HTR-8/SVneo (cell line): ENCODE measurements around the gene NEK6.

ENCODE experiments used
- DNase-seq: peaks from one replicate; pipeline ENCODE4 v3.0.0; 2011; ENCODE audit warnings: low spot score, mixed read lengths; ENCODE audit not compliant: insufficient read length
- FAIRE-seq: peaks from 2 replicates; lab custom pipeline; 2011; peaks lifted over from hg19 to GRCh38; lab: Jason Lieb, UNC

NEK6 gene

DNA sequence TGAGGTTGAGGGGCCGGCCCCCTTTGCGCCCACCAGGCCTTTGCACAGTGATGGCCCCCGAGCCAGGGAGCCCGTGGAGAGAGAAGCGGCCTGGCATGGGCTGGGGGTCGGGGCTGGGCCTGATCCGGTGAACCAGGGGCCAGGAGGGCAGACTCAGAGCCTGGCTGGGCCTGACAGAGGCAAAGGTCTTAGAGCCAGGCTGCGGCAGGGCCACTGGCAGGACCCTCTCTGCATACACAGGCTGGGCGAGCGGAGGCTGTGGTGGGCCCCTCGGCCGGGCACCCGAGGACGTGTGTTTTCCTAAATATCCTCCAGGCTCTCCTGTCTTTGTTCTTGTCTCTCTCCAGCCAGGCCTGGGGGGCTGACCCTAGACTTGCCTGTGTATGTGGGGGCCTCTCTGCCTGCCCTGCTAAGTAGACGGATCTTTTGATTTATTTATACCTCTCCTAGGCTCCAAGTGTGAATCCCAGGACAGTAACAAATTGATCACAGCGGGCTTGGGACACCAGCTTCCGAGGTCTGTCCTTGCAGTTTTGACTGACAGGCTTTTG is 933 bp downstream of the NEK6 start:
- FAIRE-seq, result no peak

DNA sequence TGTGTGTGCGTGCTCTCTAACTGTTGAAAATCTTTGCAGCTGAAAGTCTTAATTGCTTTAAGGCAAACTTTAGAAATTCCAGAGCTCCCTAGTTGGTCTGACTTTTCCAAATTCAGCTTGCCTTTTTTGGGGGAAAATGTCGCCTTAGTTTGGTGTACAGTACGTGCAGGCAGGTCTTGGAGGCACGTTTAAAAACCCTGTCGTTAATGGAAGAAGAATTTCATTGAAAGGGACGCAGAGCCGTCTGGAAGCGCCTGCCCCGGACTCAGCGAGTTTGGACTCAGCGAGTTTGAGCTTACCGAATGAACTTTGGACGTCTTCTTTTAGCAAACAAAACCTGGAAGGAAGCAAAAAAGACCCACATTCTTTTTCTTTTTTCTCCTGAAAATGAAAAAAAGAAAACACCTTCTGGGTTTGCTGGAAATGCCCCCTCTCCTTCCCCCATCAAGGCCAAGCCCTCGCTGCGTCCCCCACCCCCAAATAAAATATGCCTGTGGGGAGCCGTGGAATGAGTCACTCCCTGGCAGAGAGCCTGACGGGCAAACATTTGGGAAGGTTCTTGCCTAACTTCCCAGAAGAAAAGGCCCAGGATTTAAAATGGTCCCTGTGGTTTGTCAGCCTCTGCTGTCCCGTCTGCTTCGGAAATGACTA is 1.5 kb downstream of the NEK6 start:
- FAIRE-seq (no peak), DNase-seq (peak; percentile 61)

More for the DNA sequence above, 933 bp downstream of the NEK6 start:
- no peak for DNase-seq

DNA sequence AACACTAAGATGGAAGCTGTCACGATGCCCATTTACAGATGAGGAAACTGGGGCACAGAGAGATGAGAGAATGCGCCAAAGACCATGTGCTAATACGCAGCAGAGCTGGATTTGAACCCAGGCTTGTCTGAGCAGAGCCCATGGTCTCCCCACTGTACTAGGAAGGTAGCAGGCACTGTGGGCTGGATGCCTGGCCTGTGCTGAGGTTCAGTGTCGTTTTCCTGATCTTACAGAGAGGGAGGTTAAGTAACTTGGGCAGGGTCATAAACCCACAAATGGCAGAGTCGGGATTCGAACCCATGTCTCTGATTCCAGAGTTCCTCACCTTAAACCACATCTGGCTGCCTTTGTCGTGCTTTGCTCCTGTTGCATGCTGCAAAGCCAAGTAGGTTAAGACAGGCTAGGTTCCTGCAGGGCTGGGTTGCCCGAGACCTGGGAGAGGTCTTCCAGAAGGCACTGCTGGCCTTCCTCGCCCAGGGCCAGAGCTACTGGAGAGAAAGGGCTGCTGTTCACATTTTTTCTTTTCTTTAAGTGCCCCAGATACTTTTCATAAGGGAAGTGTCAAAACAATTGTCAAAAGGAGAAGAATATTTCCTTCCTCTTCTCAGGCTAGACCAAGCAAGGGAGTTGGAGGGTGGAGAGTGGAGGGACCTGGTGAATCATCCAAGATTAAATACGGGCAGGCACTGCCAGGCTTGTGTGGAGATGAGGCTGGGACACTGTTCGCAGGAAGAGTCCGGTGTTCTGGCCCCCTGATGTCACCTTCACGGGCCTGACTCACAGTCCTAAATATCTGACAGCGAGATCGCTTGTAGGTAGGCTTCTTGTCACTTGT is 3.2 kb downstream of the NEK6 start:
- FAIRE-seq (no peak), DNase-seq (no peak)

DNA sequence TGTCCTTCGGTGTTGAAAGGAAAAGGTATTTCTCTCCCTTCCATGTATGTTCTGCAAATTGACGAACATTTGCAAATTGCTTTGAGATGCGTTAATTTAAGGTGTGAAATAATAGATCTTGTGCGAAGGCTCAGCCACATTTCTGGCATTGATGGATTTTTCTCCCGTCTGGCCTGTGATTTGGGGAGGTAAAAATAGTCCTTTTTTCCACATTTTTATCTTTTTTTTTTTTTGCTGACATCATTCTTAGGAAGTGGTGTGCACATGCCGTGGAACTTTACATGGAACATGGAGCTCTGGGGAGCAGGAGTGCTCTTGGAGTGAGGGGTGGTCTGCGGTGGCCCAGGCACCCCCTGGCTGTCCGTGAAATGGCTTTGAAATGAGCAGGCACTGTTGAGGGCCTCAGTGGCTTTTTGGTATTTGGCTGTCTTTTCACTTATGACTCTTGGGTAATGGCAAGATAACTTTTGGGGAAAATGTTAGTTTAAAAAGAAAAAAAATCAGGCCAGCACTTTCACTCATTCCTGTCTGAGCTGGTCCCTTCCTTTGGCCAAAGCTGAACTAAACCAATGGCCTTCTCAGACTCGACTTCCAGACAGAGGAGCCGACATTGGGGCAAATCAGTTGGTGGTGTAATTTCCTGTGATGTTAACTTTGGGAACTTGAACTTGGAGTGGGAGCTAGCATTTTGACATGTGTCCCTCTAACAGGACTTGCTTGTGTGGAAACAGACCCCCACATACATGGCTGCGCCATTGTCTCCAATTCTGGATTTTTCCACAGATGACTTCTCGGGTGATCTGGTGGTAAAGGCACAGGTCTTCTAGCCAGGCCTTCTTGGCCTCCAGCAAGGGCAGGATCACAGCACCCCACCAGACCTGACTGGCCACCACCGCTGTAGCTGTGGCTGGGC is 4.2 kb downstream of the NEK6 start:
- no peak for DNase-seq
- FAIRE-seq, result no peak

DNA sequence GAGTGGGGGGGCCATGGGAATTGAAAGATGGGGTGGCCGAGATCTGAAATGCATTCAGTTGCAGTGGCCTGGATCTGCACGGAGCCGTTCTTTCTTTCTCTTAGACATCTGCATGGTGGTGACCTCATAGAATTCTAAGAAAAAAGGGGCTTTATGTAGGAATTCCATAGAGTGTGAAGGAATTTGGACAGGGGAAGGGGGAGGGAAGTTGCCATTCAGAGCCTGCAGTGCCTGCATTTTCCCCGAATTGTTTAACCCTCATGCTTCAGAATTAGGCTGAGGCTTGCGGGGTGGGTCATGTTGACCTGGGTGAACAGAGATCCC is 4.9 kb downstream of the NEK6 start:
- DNase-seq, result no peak
- no peak for FAIRE-seq

DNA sequence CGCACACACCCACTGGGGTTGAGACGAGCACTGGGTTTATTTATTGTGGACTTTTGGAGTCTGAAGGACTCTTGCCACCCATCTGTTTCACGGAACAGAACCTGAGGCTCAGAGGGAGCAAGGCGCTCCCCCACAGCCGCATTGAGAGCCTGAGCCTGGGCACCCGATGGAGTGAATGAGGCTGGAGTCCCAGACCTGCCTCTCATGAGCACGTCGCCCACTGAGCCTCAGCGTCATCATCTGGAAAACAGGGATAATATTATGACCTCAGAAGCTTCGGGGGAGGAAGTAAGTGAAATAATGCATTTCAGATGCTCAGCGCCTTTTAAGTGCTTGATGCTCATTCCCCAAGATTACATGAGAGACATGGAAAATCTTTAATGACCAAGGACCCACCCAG is 5.5 kb downstream of the NEK6 start:
- no peak for DNase-seq
- FAIRE-seq, result no peak

DNA sequence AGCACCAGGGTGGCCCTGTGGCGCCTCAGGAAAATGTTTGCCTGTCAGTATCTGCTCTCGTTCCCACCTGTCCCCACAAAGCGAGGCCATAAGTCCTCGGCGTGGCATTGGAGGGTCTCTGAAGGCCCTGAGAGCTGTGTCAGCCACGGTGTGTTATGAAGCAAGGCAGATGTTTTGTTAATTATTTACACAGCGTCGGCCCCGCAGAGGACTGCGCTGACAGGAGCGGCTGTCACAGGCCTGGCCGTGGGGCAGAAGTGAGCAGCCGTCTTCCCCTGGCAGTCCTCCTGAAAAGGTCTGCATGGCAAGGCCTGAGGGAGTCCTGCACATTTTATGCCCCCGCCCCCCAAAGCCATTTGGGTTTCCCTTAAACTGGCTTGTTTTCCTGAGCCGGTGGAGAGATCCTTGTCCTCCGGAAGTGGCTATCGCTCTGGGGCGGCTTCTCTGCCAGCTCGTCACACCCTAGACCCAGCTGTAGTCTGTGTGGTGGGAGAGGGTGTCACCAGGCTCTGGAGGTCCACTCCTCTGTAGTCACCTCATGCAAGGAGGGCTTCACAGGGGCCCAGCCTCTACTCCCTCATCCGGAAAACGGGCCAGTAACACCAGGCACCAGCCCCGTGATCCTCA is 6.2 kb downstream of the NEK6 start:
- no peak for DNase-seq
- no peak for FAIRE-seq

DNA sequence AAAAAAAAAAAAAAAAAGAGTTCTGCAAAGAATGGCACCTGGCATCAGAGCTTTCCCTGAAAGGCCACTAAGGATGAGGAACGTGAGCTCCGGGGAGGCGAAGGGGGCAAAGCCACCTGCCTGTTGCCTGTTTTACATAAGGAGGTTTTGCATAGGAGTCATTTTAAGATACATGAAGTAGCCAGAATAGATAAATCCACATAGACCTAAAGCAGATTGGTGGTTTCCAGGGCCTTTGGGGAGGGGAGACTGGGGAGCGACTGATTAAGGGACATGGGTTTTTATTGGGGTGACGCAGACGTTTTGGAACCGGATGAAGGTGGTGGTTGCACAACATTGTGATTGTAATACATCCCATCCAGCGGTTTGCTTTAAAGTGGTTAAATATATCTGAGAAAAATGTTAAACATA is 7.1 kb downstream of the NEK6 start:
- DNase-seq, result no peak
- FAIRE-seq, result no peak

DNA sequence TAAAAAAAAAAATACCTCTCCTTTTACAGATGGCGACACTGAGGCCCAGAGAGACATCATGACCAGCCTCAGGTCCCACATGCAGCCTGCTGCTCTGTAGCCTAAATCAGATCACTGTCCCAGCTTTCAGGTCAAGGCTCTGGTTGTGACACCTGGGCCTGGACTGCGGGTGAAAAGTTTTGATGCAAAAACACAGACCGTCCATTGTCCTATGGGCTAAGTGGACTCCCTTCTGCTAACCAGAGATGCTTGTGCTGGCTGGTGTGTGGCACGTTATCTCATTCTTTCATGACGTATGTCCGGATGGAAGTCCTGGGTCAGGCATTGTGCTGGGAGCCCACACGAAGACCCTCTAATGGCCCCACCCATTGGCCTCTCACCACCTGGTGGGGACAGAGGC is 7.8 kb downstream of the NEK6 start:
- FAIRE-seq (no peak), DNase-seq (no peak)

DNA sequence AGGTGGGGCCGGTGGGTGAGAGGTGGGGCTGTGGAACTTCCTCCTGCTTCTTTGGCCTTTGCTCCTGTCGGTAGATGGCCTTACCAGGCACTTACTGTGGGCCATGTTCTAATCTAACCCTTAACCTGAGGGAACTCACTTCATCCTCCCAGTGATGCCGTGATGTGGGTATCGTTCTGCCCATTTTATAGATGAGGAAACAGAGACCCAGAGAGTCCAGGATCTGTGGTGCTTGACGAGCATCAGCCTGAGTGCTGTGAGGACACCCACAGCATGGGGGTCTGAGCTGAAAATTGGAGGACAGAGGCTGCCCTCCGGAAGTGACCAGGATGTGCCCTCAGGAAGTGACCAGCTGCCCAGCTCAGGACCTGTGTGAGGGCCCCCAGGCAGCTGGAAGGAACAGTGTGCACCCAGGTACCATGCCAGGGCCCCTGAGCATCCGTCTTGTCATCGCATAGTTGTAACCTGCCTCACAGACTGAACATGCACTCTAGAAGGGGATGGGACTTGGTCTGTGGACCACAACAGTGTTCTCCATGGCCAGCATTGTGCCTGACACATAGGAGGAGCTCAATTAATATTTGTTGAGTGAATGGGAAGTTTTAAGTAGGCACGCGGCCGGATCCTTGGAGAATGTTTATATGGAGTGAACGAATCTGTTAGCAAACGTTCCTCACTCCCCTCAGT is 8.5 kb downstream of the NEK6 start:
- DNase-seq (no peak), FAIRE-seq (no peak)

DNA sequence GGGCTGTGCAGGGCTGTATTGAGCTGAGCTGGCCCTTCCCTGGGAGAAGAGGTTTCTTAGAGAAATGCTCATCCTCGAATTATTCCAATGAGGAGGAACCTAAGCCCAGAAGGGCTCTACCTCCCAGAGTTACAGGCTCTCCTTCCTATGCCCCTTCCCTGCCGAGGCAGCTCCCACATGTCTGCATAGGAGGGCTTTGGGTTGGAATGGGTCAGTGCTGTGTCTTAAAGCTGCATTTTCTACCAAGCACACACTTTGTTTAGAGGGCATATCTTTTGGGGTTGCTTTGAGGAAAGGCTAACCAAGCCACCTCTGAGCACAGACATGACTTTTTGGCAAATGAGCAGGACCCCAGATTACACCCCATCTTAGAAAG is 9.1 kb downstream of the NEK6 start:
- no peak for FAIRE-seq
- no peak for DNase-seq

DNA sequence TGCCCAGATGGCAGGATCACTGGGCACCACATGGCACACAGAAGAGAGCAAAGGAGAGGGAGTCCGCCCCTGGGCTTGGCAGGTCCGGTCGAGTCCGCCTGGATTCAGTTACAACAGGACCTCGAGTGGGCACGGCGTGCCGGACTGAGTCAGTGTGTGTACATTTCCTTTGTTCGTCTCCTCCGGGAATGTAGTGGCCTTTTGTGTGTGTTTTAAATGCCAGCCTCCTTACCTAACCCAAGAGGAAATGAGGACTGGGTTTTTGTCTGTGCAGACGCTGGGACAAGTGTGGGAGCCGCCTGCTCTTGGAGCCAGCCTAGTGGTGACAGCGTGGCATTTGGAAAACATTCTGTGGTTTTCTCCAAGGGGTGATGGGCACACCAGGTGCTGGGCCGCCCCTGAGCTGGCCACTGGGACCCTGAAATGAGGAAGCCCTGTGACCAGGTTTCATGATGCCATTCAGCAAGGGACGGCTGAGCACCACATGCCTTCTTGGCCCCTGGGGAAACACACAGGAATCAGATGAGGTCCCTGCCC is 9.6 kb downstream of the NEK6 start:
- no peak for FAIRE-seq

DNA sequence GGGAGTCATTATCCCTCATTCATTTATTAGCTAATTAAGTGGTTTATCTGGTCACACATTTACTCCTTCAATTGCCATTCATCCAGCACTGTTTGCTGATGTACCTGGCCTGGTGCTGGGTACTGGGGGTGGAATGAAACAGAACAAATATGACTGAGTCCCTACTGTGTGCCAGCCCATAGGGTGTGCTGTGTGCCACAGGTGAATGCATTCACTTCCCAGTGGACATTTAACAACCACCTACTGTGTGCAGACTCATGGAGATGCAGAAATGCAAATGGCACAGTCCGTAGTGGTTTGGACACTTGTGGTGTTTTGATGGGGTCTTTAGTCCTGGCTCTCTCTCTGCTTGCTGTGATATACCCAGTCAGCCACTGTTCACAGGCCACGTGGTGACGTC is 10.5 kb downstream of the NEK6 start:
- DNase-seq (no peak), FAIRE-seq (no peak)

More for the DNA sequence above, 9.6 kb downstream of the NEK6 start:
- peak; percentile 52 for DNase-seq

DNA sequence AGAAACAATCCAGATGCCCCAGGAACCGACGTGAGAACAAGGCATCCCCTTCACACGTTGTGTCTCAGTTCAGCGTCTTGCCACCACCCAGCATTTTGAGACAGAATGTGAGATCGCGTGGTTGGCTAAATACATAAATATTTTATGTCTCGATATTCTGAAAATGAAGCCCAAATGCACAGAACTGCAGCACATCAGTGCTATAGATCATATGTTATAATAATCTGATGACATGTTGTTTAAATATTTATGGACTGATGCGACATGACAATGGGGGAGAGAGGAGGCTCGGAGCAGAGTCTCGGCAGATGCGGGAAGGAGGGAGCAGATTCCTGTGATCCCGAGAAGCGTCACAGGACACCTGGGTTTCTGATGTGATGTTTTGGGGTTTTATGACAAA is 10.9 kb downstream of the NEK6 start:
- DNase-seq (no peak), FAIRE-seq (no peak)

DNA sequence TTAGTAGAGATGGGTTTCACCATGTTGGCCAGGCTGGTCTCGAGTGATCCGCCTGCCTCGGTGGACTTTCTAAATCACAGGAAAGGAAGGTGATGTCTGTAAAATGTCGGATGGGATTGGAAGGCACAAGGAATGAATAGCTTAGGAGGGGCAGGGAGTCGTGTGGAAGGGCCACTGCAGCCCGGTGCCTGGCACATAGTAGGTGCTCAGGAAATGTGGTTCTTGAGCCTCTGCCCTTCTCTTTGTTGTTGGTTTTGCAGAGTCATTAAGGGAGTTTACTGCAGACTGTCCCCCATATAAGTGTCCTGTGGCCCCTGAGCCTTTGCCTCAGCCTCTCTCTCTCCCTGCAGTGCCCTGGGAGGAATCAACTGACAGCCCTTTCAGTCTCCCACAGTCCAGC is 11.8 kb downstream of the NEK6 start:
- DNase-seq, result no peak
- no peak for FAIRE-seq

DNA sequence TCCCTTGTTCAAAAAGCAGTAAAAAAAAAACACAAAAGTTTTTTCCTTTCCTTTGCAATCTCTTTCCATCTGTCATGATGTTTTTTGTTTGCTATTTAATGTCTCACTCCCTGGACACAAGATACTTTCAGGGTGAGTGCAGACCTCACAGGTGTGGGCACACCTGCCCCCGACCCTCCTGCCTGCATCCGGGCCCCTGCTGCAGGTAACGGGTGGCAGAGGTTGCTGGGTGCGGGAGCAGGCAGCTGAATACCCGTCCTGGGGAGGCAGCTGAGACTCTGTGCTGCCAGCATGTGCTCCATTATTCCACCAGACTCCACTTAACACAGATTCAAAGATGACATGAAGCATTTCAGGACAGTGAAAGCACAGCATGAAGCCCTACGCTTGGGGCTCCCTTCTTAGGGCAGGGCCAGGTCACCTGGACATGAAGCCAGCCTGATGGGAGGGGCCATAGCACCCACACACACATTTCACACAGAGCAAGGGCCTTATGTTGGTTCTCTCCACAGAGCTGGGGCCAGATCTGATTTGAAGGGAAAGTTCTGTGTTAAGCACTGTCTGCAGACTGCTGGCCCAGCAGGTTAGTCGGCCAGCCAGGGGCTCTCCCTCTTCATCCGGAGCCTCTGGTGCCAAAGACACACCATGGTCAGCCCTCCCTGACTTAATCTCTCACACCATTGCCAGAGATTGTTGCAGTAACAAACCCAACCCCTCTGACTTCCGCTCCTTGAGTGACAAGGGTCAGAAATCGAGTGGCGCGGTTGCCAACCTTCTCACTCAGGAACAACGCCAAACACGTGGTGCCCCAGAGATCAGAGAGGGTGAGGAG is 13.0 kb downstream of the NEK6 start:
- no peak for FAIRE-seq
- no peak for DNase-seq

DNA sequence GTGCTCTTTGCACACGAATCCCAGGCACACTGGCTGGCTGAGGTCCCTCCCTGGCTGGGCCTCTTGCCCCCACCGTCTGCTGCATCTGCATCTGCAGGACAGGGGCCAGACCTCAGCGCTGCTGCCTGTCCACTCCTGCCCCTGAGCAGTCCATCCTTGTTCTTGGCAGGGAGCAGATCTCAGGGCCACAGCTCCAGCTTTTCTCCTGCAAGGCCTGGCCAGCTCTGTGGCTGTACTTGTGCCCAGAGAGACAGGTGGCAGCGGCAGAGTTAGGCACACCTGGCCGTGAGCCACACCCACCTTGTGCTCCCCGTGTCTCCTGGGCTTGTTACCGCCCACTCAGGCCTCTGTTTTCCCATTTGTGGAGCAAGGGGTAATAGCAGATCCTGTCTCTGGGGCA is 13.9 kb downstream of the NEK6 start:
- FAIRE-seq (no peak), DNase-seq (no peak)

DNA sequence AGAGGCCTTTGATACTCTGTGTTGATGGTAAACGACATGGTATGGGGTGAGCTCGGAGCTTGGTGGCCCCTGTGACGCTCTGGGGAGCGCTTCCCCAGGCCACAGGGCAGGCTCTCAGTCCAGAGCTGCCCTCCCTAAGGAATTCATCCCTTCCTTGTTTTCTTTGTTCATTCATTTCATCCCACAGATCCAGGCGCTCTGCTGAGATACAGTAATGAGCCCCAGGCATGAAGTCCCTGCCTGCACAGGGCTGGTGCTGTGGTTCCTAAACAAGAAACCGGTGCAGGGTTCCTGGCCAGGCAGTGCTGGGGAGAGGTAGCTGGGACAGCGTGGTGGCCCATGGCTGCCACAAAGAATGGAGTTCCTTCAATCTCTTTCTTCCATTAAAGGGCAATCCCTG is 14.4 kb downstream of the NEK6 start:
- DNase-seq (no peak), FAIRE-seq (no peak)

DNA sequence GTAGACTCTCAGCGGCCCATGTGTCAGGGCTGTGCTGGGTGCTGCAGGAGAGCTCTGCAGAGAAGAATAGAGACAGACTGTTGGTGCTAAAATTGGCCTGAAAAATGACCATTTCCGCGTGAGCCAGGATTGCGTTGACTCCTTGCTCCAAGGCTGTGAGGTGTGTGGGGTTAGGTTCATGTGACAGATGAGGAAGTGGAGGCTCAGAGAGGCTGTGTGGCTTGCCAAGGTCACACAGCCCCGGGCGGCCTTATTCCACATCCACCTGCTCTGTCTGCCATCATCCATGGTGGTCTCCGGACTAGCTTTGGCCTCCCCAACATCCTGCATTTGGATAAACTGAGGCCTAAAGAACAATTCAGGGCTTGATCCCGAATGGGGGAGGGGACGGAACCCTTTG is 15.2 kb downstream of the NEK6 start:
- DNase-seq, result no peak
- no peak for FAIRE-seq
